ENCODE data around the gene NAPG. TPM values are rescaled to one million over a fixed set of nuclear protein-coding genes. Genes with fewer than 3 reads are reported as not detected.
"Not testable (repeated sequence)": the region's sequence is repeated elsewhere in the genome, so short reads cannot be mapped to it uniquely, and the experiment has no call there.

NAPG gene
- total RNA-seq, 2 donors from 2014 or later = 27.3 to 31.2 TPM

DNA sequence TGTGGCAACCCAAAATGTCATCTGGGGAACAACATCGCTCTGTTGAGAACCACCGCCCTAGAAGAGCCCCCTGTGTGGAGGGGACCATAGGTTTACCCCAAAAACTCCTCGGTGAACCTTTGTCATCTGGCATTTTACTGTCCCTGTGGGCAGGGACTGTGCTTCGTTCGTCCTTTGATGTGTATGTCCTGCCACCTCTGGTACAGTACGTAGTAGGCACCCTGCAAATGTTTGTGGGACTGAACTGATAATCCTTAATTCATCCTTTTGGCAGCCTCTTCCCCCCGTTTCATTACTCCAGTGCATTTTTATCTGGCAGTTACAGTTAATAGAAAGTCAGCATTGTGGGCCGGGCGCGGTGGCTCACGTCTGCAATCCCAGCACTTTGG is 728 bp downstream of the NAPG start:
- no peak for DNase-seq (ENCODE audit: low spot score in 2 of 2)
- ATAC-seq = peak in 1 of 2 donors; percentile 11
- Mint-ChIP-seq H3K36me3 (peaks cover 0 to 5% of the 10 kb centered on the region in 2 donors), H3K9me3 (no peaks in the 10 kb centered on the region), H3K27ac (peak overlapping the region; percentile 90 to 95)

DNA sequence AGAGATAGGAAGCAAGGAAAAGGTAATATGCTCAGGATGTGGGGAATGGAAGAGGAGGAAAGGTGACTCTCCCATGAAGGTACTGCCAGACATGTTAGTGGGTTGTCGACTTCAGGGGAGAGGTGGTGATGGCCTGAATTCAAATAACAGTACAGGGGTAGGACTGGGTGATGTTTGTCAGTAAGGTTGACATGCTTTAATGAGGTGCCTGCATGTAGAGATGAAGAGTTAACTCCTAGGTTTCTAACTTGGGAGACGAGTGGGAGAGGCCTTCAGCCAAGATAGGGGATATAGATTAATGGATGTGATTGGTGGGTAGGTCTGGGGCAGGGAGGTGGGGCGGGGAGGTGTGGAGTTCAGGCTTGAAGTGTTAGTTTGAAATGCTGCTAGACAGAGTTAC is 2.6 kb downstream of the NAPG start:
- H3K9me3 Mint-ChIP-seq = no peaks in the 10 kb centered on the region
- H3K36me3 Mint-ChIP-seq = peaks cover 0 to 5% of the 10 kb centered on the region in 2 donors
- no peak for ATAC-seq
- no peak for DNase-seq (ENCODE audit: low spot score in 2 of 2)
- H3K27ac Mint-ChIP-seq = no peak overlapping the region

DNA sequence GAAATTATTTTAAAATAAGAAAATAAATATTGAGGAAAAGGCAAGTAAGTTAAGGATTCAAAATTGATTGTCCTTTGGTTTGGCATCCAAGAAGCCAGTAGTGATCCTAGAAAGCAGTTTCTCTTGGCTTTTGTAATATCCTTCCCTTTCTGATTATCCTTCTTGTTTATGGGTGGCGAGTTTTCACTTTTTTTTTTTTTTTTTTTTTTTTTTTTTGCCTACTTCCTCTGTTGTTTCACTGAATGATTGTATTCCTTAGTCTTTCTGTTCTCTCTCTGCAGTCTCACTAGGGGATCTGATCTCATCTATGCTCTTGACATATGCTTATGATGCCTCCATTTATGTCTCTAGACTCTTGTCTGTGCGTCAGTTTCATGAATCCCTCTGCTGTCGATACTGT is 4.2 kb downstream of the NAPG start:
- DNase-seq (ENCODE audit: low spot score in 2 of 2) = no peak
- peak overlapping the region; percentile 42 to 98 for H3K27ac Mint-ChIP-seq
- H3K36me3 Mint-ChIP-seq = peaks cover under 1 to 5% of the 10 kb centered on the region in 2 donors
- ATAC-seq = no peak
- no peaks in the 10 kb centered on the region for H3K9me3 Mint-ChIP-seq

DNA sequence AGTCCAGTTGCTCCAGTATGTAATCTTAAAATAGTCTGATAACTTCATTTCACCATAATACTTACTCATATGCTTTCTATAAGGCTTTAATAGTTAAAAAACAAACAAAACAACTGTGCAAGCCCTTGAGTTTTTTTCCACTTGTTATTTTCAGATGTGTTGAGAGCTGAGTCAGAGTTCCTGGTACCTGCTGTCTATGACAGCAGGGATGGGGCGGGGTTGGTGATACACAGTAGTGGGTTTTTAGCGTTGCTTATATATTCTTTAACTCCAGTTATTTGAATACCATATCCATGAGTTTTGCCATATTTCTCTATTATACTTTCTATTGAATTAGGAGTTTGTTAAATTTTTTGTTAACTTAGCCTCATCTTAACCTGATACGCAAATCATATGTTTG is 5.0 kb downstream of the NAPG start:
- peak in 1 of 2 donors; percentile 72 for ATAC-seq
- Mint-ChIP-seq H3K36me3 (peaks cover 2 to 5% of the 10 kb centered on the region in 2 donors), H3K9me3 (no peaks in the 10 kb centered on the region), H3K27ac (peak overlapping the region; percentile 42 to 98)
- DNase-seq (ENCODE audit: low spot score in 2 of 2) = no peak

DNA sequence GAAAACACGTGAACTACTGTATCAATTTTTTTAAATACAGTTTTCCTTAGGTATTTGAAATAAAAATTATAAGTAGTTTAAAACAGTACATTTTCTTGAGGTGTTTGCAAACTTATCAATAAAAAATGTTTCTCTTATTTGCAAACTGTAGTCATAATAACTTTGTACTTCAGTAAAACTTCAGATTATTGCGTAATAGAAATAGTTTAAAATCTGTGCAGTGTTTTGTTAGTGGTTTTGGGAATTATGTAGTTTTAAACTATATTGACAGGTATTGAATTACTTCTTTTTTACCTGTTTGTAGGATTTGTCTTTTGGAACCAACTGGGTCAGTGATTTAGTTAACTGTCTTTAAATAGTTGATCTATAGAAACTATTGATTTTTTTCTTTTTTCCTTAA is 7.3 kb downstream of the NAPG start:
- ATAC-seq (no peak), DNase-seq (ENCODE audit: low spot score in 2 of 2) (no peak)
- Mint-ChIP-seq H3K36me3 (peaks cover 0 to 5% of the 10 kb centered on the region in 2 donors), H3K9me3 (no peaks in the 10 kb centered on the region), H3K27ac (no peak overlapping the region)

DNA sequence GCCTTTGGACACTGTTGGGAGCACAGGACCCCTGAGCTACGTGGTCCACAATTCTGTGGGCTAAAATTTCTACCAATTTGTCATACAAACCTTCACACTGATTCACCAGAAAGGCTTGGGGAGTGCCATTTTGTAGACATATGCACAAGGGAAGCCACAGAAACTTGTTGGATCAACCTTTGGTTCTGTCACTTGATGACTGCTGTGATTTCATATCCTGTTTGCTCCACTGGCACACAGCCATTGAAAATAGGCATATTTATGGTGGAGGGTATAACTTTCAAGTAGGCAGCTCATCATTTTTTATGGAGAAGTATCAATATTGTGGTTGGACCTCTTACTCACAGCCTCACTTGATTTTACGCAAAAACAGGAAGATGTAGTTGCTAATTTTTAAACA is 10.5 kb downstream of the NAPG start:
- Mint-ChIP-seq H3K36me3 (peaks cover 10 to 17% of the 10 kb centered on the region in 2 donors), H3K9me3 (no peaks in the 10 kb centered on the region), H3K27ac (no peak overlapping the region)
- ATAC-seq = peak; percentile 28 to 67
- DNase-seq (ENCODE audit: low spot score in 2 of 2) = no peak

GRCh38 chr18:10537765-10538164 is 11.9 kb downstream of the NAPG start:
- ATAC-seq (no peak), DNase-seq (ENCODE audit: low spot score in 2 of 2) (no peak)
- Mint-ChIP-seq H3K27ac (peak overlapping the region in 1 of 2 donors; percentile 67), H3K36me3 (peaks cover 10 to 17% of the 10 kb centered on the region in 2 donors), H3K9me3 (no peaks in the 10 kb centered on the region)

GRCh38 chr18:10539124-10539523 is 13.3 kb downstream of the NAPG start:
- ATAC-seq; DNase-seq (ENCODE audit: low spot score in 2 of 2); H3K9me3 Mint-ChIP-seq: not testable (repeated sequence)
- peaks cover 10 to 17% of the 10 kb centered on the region in 2 donors for H3K36me3 Mint-ChIP-seq
- H3K27ac Mint-ChIP-seq = peak overlapping the region; percentile 53 to 88

GRCh38 chr18:10543277-10543676 is 17.4 kb downstream of the NAPG start:
- DNase-seq (ENCODE audit: low spot score in 2 of 2) (no peak), ATAC-seq (no peak)
- H3K36me3 Mint-ChIP-seq = peaks cover 11 to 18% of the 10 kb centered on the region in 2 donors
- H3K9me3 Mint-ChIP-seq = no peaks in the 10 kb centered on the region
- H3K27ac Mint-ChIP-seq = no peak overlapping the region

DNA sequence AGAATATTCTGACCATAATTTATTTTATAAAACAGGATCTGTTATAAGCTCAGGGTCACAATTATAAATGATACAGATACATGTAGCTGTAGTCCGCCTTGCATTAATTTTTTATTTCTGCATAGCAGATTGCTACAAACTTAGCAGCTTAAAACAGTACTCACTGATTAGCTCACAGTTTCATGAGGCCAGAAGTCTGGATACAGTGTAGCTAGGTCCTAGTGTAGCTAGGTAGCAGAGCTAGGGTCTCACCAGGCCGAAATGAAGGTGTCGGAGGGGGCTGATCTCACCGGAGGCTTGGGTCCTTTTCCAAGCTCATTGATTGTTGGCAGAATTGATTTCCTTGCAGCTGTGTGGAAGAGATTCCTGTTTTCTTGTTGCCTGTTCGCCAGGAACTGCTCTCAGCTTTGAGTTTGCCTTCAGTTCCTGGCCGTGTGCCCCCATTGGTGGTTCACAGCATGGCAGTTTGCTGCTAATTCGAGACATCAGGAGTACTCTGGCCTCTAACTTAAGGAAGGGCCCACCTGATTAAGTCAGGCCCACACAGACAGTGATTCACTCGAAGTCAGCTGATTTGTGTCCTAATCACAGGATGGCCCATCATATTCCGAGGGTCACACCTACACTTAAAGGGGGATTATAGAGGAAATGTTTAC is 18.4 kb downstream of the NAPG start:
- DNase-seq (ENCODE audit: low spot score in 2 of 2) (no peak), ATAC-seq (no peak)
- peaks cover 1 to 9% of the 10 kb centered on the region in 2 donors for H3K36me3 Mint-ChIP-seq
- no peaks in the 10 kb centered on the region for H3K9me3 Mint-ChIP-seq
- H3K27ac Mint-ChIP-seq = no peak overlapping the region

DNA sequence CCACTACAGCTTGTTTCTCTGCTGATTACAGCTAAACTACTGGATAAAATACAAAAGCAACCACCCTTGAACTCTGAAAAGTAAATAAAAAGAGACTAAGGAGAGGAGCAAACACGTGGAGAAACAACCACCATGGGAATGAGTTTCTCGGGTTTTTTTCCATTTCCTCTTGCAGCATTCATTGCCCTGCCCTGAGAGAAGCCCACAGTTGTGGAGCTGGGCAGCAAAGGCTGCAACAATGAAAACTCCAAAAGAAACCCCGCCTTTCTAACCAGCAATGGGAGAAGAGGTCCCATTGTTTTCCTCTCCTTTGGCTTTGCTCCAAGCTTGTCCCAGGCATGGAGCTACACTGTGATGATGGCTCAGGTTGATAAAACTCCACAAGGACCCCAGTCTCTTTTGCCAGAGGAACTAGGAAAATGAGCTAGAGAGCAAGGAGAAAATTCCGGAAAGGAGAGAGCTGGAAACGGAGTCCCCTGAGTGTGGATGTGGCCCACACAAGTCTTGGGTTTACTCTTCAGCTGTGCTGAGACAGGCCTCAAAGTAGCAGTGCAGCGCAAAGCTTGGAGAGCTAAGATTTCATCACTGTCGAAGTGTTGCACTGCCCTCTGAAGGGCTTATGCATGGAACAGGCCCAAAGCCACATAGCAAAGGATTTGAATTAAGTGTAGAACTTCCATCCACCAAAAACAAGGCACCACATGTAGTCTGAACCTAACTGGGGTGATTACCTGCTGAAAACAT is 20.9 kb downstream of the NAPG start:
- Mint-ChIP-seq H3K27ac (peak overlapping the region in 1 of 2 donors; percentile 78), H3K9me3 (no peaks in the 10 kb centered on the region), H3K36me3 (peaks cover 6 to 14% of the 10 kb centered on the region in 2 donors)
- DNase-seq (ENCODE audit: low spot score in 2 of 2) (no peak), ATAC-seq (no peak)

- DNase-seq (ENCODE audit: low spot score in 2 of 2) (no peak), ATAC-seq (no peak)
- Mint-ChIP-seq H3K36me3 (peaks cover 5 to 16% of the 10 kb centered on the region in 2 donors), H3K9me3 (no peaks in the 10 kb centered on the region), H3K27ac (no peak overlapping the region)
Observed at GRCh38 chr18:10552226-10552625, 26.4 kb downstream of the NAPG start.

DNA sequence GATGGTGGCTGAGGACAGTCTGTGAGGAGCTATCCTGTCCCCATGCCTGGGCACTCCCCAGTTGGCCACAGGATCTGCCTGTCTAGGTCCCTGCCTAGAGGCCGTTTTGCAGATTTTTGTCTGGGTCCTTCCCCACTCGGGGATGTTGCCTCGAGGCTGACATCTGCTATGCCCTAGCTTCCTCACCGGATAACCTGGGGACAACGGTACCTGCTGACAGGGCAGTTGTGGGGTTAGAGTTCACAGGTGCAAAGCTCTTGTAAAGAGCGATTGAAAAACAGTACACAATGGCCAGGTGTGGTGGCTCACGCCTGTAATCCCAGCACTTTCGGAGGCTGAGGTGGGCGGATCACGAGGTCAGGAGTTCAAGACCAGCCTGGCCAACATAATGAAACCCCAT is 30.4 kb downstream of the NAPG start:
- H3K36me3 Mint-ChIP-seq = peaks cover 0 to 11% of the 10 kb centered on the region in 2 donors

GRCh38 chr18:10557085-10557677 is 31.4 kb downstream of the NAPG start:
- DNase-seq (ENCODE audit: low spot score in 2 of 2) (no peak), ATAC-seq (no peak)
- Mint-ChIP-seq H3K27ac (peak overlapping the region in 1 of 2 donors; percentile 34), H3K36me3 (peaks cover 0 to 11% of the 10 kb centered on the region in 2 donors), H3K9me3 (no peaks in the 10 kb centered on the region)

More for the DNA sequence above, 30.4 kb downstream of the NAPG start:
- not testable (repeated sequence) for H3K9me3 Mint-ChIP-seq; DNase-seq (ENCODE audit: low spot score in 2 of 2); ATAC-seq; H3K27ac Mint-ChIP-seq

- H3K9me3 Mint-ChIP-seq = no peaks in the 10 kb centered on the region
- ATAC-seq = no peak
- DNase-seq (ENCODE audit: low spot score in 2 of 2) = no peak
- peak overlapping the region in 1 of 2 donors; percentile 50 for H3K27ac Mint-ChIP-seq
- peaks cover 0 to 11% of the 10 kb centered on the region in 2 donors for H3K36me3 Mint-ChIP-seq
Observed at GRCh38 chr18:10558243-10558966, 32.6 kb downstream of the NAPG start.

- ATAC-seq (no peak), DNase-seq (ENCODE audit: low spot score in 2 of 2) (no peak)
- Mint-ChIP-seq H3K9me3 (no peaks in the 10 kb centered on the region), H3K27ac (no peak overlapping the region), H3K36me3 (peaks cover 0 to 11% of the 10 kb centered on the region in 2 donors)
Observed at GRCh38 chr18:10558967-10559298, 33.1 kb downstream of the NAPG start.
